Activated naive CD4-positive, alpha-beta T cell treated with anti-CD3 and anti-CD28 coated beads, Interleukin-2, amount 50 U/mL, for 24 hours (primary cell): ENCODE measurements around the gene MINAR2.

Source experiments
- H3K27ac Mint-ChIP-seq: one replicate; pipeline ENCODE4 v1.8.0; 2021; ENCODE audit warnings: mild to moderate bottlenecking, mixed read lengths
- H3K27me3 Mint-ChIP-seq: one replicate; pipeline ENCODE4 v1.8.0; 2021; ENCODE audit warnings: mixed read lengths
- H3K36me3 Mint-ChIP-seq: one replicate; pipeline ENCODE4 v1.8.0; 2021; ENCODE audit warnings: mixed read lengths
- H3K4me1 Mint-ChIP-seq: one replicate; pipeline ENCODE4 v1.8.0; 2021; ENCODE audit warnings: mixed read lengths
- H3K4me3 Mint-ChIP-seq: one replicate; pipeline ENCODE4 v1.8.0; 2021; ENCODE audit warnings: mild to moderate bottlenecking, mixed read lengths
- H3K9me3 Mint-ChIP-seq: one replicate; pipeline ENCODE4 v1.8.0; 2021; ENCODE audit warnings: mixed read lengths

The MINAR2 gene

GRCh38 chr5:129763651-129764050, 15.8 kb downstream of the MINAR2 start:
- no peaks in the 10 kb centered on the region for H3K36me3 Mint-ChIP-seq
- no peaks in the 10 kb centered on the region for H3K4me1 Mint-ChIP-seq
- H3K27me3 Mint-ChIP-seq, result no peaks in the 10 kb centered on the region
- no peak overlapping the region for H3K4me3 Mint-ChIP-seq
- no peaks in the 10 kb centered on the region for H3K9me3 Mint-ChIP-seq
- H3K27ac Mint-ChIP-seq, result no peak overlapping the region

GRCh38 chr5:129766798-129767197, 18.9 kb downstream of the MINAR2 start:
- Mint-ChIP-seq H3K36me3 (no peaks in the 10 kb centered on the region), H3K27me3 (no peaks in the 10 kb centered on the region), H3K4me1 (no peaks in the 10 kb centered on the region), H3K9me3 (no peaks in the 10 kb centered on the region), H3K27ac (no peak overlapping the region), H3K4me3 (no peak overlapping the region)

DNA sequence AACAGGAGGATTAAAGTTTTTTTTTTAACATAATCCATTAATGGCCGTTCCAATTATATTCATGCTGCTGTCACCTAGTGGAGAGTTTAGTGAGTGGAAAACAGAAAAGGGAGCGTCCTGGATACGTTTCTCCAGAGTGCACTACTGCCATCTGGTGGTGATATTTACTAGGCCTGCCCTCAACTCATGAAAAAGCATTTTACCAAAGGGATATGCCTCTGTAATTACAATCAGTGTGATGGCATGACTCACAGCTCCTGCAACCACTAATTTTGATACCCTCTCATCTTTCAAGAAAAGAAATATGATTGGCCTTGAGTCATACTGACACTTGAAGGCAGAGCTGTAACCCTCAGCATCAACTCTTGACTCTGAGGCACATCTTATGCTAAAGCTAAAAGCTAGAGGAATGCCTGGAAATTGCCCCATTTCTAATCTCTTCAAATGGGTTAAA, 20.1 kb downstream of the MINAR2 start:
- no peak overlapping the region for H3K27ac Mint-ChIP-seq
- H3K9me3 Mint-ChIP-seq, result no peaks in the 10 kb centered on the region
- H3K36me3 Mint-ChIP-seq, result no peaks in the 10 kb centered on the region
- no peak overlapping the region for H3K4me3 Mint-ChIP-seq
- no peaks in the 10 kb centered on the region for H3K27me3 Mint-ChIP-seq
- no peaks in the 10 kb centered on the region for H3K4me1 Mint-ChIP-seq

GRCh38 chr5:129768735-129769134, 20.8 kb downstream of the MINAR2 start:
- Mint-ChIP-seq H3K9me3 (no peaks in the 10 kb centered on the region), H3K27me3 (no peaks in the 10 kb centered on the region), H3K27ac (no peak overlapping the region), H3K4me3 (no peak overlapping the region), H3K4me1 (no peaks in the 10 kb centered on the region), H3K36me3 (no peaks in the 10 kb centered on the region)

- H3K4me1 Mint-ChIP-seq, result no peaks in the 10 kb centered on the region
- H3K9me3 Mint-ChIP-seq, result no peaks in the 10 kb centered on the region
- H3K36me3 Mint-ChIP-seq, result no peaks in the 10 kb centered on the region
- no peak overlapping the region for H3K27ac Mint-ChIP-seq
- H3K27me3 Mint-ChIP-seq, result no peaks in the 10 kb centered on the region
- H3K4me3 Mint-ChIP-seq, result no peak overlapping the region
Observed at GRCh38 chr5:129770024-129770820, 22.3 kb downstream of the MINAR2 start.

GRCh38 chr5:129771058-129771838, 23.4 kb downstream of the MINAR2 start:
- Mint-ChIP-seq H3K4me3 (no peak overlapping the region), H3K4me1 (no peaks in the 10 kb centered on the region), H3K9me3 (no peaks in the 10 kb centered on the region), H3K27ac (no peak overlapping the region), H3K36me3 (no peaks in the 10 kb centered on the region), H3K27me3 (no peaks in the 10 kb centered on the region)

DNA sequence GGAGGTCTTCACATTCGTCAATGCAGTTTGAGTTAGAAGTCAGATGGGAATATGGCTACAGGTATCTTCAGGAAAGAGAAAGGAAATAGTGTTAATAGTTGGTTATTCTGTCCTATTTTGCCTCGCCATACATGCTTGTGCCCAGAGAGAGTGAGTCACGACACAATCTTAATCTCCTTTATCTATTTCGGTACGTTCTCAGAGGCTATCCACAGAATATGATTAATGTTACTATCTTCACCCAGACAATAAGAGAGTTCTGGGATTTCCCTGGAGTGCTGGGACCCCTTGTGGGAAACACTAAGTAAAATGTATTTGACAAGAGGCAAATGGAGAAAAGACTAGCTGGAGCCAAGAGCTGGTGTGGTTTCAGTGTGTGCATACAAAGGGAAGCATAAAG, 25.5 kb downstream of the MINAR2 start:
- Mint-ChIP-seq H3K27me3 (peaks cover 2% of the 10 kb centered on the region), H3K4me1 (no peaks in the 10 kb centered on the region), H3K9me3 (no peaks in the 10 kb centered on the region), H3K4me3 (no peak overlapping the region), H3K36me3 (no peaks in the 10 kb centered on the region), H3K27ac (no peak overlapping the region)

DNA sequence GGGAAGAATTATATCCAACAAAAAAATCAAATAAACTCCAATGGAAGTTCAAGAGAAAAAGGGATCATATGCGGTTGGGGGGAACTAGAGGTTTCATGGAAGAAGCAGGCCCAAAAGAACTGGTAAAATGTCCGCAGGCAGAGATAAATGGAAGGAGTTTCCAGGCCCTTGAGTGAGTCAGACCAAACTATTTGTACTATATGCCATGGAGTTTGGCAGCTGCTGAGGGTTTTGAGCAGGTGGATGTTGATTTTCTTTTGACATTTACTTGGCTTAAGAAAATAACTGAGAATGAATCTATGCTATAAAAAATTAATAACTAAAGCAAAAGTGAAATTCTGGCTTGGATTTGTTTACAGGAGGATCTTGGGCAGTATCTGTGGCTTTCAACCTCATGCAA, 33.7 kb downstream of the MINAR2 start:
- Mint-ChIP-seq H3K4me1 (no peaks in the 10 kb centered on the region), H3K9me3 (peaks cover 6% of the 10 kb centered on the region), H3K36me3 (no peaks in the 10 kb centered on the region), H3K4me3 (no peak overlapping the region), H3K27me3 (peaks cover 4% of the 10 kb centered on the region), H3K27ac (no peak overlapping the region)

GRCh38 chr5:129803403-129803802, 55.5 kb downstream of the MINAR2 start:
- Mint-ChIP-seq H3K36me3 (peaks cover 2% of the 10 kb centered on the region), H3K9me3 (no peaks in the 10 kb centered on the region), H3K4me3 (no peak overlapping the region), H3K27ac (no peak overlapping the region), H3K27me3 (peaks cover 3% of the 10 kb centered on the region), H3K4me1 (no peaks in the 10 kb centered on the region)

- Mint-ChIP-seq H3K9me3 (no peaks in the 10 kb centered on the region), H3K27me3 (peaks cover 3% of the 10 kb centered on the region), H3K36me3 (peaks cover 2% of the 10 kb centered on the region), H3K4me3 (no peak overlapping the region), H3K27ac (no peak overlapping the region), H3K4me1 (no peaks in the 10 kb centered on the region)
Observed at GRCh38 chr5:129804705-129805104, 56.8 kb downstream of the MINAR2 start.

GRCh38 chr5:129807162-129807814, 59.4 kb downstream of the MINAR2 start:
- H3K4me1 Mint-ChIP-seq, result no peaks in the 10 kb centered on the region
- no peaks in the 10 kb centered on the region for H3K9me3 Mint-ChIP-seq
- H3K27me3 Mint-ChIP-seq, result peaks cover 3% of the 10 kb centered on the region
- no peak overlapping the region for H3K4me3 Mint-ChIP-seq
- no peak overlapping the region for H3K27ac Mint-ChIP-seq
- no peaks in the 10 kb centered on the region for H3K36me3 Mint-ChIP-seq
